ENCODE measurements around the gene SMNDC1.
"Not testable (repeated sequence)": the region's sequence is repeated elsewhere in the genome, so short reads cannot be mapped to it uniquely, and the experiment has no call there.

DNA sequence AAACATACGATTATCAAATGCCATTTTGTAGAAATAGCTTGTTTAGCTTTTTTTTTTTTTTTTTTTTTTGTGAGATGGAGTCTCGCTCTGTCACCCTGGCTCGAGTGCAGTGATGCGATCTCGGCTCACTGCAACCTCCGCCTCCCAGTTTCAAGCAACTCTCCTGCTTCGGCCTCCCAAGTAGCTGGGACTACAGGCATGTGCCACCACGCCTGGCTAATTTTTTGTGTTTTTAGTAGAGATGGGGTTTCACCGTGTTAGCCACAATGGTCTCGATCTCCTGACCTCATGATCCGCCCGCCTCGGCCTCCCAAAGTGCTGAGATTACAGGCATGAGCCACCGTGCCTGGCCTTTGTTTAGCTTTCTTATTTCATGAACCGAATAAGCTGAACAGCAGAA is 31.7 kb downstream of the SMNDC1 start:
- TF ChIP-seq POLR2A, POLR2AphosphoS5 (IDR thresholded peaks at IDR 0.05): not testable (repeated sequence)
- TF ChIP-seq, protein P1, sequence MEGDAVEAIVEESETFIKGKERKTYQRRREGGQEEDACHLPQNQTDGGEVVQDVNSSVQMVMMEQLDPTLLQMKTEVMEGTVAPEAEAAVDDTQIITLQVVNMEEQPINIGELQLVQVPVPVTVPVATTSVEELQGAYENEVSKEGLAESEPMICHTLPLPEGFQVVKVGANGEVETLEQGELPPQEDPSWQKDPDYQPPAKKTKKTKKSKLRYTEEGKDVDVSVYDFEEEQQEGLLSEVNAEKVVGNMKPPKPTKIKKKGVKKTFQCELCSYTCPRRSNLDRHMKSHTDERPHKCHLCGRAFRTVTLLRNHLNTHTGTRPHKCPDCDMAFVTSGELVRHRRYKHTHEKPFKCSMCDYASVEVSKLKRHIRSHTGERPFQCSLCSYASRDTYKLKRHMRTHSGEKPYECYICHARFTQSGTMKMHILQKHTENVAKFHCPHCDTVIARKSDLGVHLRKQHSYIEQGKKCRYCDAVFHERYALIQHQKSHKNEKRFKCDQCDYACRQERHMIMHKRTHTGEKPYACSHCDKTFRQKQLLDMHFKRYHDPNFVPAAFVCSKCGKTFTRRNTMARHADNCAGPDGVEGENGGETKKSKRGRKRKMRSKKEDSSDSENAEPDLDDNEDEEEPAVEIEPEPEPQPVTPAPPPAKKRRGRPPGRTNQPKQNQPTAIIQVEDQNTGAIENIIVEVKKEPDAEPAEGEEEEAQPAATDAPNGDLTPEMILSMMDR (IDR thresholded peaks at IDR 0.05): not testable (repeated sequence)
